TTC549 (cell line): ENCODE results near the gene RRP1B.
"Not testable (repeated sequence)": the region's sequence is repeated elsewhere in the genome, so short reads cannot be mapped to it uniquely, and the experiment has no call there.

Experiments used
- FAIRE-seq: peaks from 2 replicates; lab custom pipeline; 2012; peaks lifted over from hg19 to GRCh38; lab: Jason Lieb, UNC

RRP1B gene

GRCh38 chr21:43643193-43643592, 16.2 kb upstream of the RRP1B start:
- no peak for FAIRE-seq

- FAIRE-seq: no peak
Observed at GRCh38 chr21:43644071-43644470, 15.3 kb upstream of the RRP1B start.

GRCh38 chr21:43644609-43645008, 14.8 kb upstream of the RRP1B start:
- FAIRE-seq: no peak

- FAIRE-seq: peak; percentile 94
Observed at GRCh38 chr21:43645136-43645891, 14.0 kb upstream of the RRP1B start.

GRCh38 chr21:43645976-43646375, 13.4 kb upstream of the RRP1B start:
- no peak for FAIRE-seq

- FAIRE-seq: peak; percentile 73
Observed at GRCh38 chr21:43646550-43647260, 12.7 kb upstream of the RRP1B start.

GRCh38 chr21:43648171-43648570, 11.2 kb upstream of the RRP1B start:
- FAIRE-seq: no peak

GRCh38 chr21:43651926-43652325, 7.4 kb upstream of the RRP1B start:
- FAIRE-seq: not testable (repeated sequence)

- no peak for FAIRE-seq
Observed at GRCh38 chr21:43652616-43653015, 6.7 kb upstream of the RRP1B start.

- no peak for FAIRE-seq
Observed at GRCh38 chr21:43653626-43654025, 5.7 kb upstream of the RRP1B start.

- no peak for FAIRE-seq
Observed at GRCh38 chr21:43654806-43655489, 4.4 kb upstream of the RRP1B start.

- FAIRE-seq: no peak
Observed at GRCh38 chr21:43657355-43658087, 1.8 kb upstream of the RRP1B start.

- no peak for FAIRE-seq
Observed at GRCh38 chr21:43658088-43658741, 1.1 kb upstream of the RRP1B start.

GRCh38 chr21:43658769-43659135, 608 bp upstream of the RRP1B start:
- FAIRE-seq: no peak

GRCh38 chr21:43662286-43662685, 2.9 kb downstream of the RRP1B start:
- no peak for FAIRE-seq

GRCh38 chr21:43663033-43663432, 3.7 kb downstream of the RRP1B start:
- no peak for FAIRE-seq

GRCh38 chr21:43664358-43664757, 5.0 kb downstream of the RRP1B start:
- no peak for FAIRE-seq

GRCh38 chr21:43665879-43666278, 6.5 kb downstream of the RRP1B start:
- no peak for FAIRE-seq

- FAIRE-seq: no peak
Observed at GRCh38 chr21:43667191-43667904, 8.0 kb downstream of the RRP1B start.

GRCh38 chr21:43669828-43670605, 10.7 kb downstream of the RRP1B start:
- FAIRE-seq: no peak

GRCh38 chr21:43675871-43676270, 16.5 kb downstream of the RRP1B start:
- FAIRE-seq: no peak
